HL-60 (cell line): ENCODE measurements around the gene SAP30.

Experiments used
- DNase-seq, 2 experiments: peaks; one replicate each; pipeline ENCODE4 v3.0.0-alpha.2; 2010 to 2020; ENCODE audit warnings: low read depth in 1 of 2, low spot score in 1 of 2
- H3K27ac ChIP-seq: fragments of 250-450 bp; sonication (Bioruptor Pico); replicated peaks from 2 replicates; pipeline ENCODE4 v1.5.1; 2020; ENCODE audit warnings: mild to moderate bottlenecking, moderate library complexity
- H3K27me3 ChIP-seq: fragments of 250-450 bp; sonication (Bioruptor Pico); 2 replicates; pipeline ENCODE4 v1.5.1; 2021; ENCODE audit warnings: mild to moderate bottlenecking, moderate library complexity; ENCODE audit not compliant: insufficient read depth, poor library complexity, severe bottlenecking
- H3K4me3 ChIP-seq: replicated peaks from 2 replicates; pipeline ENCODE4 v1.5.1; 2011; ENCODE audit warnings: mild to moderate bottlenecking, control low read depth, low read length; ENCODE audit not compliant: insufficient read depth
- CTCF ChIP-seq: IDR thresholded peaks from one replicate; pipeline ENCODE4 v1.5.1; 2011; ENCODE audit warnings: low read length, control low read depth, inconsistent platforms; ENCODE audit not compliant: insufficient read depth
- GABPA ChIP-seq: IDR thresholded peaks from 2 replicates; pipeline ENCODE4 v1.6.1; 2012; ENCODE audit warnings: low read depth
- POLR2AphosphoS5 ChIP-seq: IDR thresholded peaks from 2 replicates; pipeline ENCODE4 v1.6.1; 2012; ENCODE audit warnings: low read depth
- SPI1 ChIP-seq: IDR thresholded peaks from 2 replicates; pipeline ENCODE4 v1.6.1; 2012; ENCODE audit warnings: low read depth, mild to moderate bottlenecking, borderline replicate concordance
- TF ChIP-seq, protein P1 (sequence below): IDR thresholded peaks from 2 replicates; pipeline ENCODE4 v1.6.1; 2012; ENCODE audit warnings: low read depth; ENCODE audit not compliant: insufficient replicate concordance

SAP30 gene

DNA sequence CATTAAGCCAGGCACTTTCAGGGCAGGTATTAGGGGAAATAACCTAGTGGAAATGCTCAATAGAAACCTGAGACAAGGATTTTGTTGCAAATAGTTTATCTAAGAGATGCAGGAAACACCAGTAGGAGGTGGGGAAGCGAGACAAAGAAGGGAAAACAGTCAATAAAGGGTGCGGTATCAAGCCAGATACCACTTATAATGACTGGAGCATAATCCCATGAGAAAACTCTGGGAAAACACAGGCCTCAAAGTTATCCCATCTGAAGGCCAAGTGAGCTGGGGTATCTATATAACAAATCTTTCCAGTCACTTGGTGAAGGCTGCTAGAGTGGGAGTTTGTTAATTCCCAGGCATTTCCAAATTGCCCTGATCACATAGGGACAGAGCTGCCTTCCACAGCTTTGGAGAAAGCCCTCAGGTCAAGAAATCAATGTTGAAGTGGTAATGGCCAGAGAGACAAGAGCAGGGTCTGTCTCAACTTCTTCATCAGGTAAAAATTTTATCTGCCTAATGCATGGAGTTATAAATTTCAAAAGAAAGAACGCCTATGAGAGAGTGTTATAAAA is 26.8 kb upstream of the SAP30 start:
- no peak overlapping the region for H3K27ac ChIP-seq
- TF ChIP-seq, protein P1, sequence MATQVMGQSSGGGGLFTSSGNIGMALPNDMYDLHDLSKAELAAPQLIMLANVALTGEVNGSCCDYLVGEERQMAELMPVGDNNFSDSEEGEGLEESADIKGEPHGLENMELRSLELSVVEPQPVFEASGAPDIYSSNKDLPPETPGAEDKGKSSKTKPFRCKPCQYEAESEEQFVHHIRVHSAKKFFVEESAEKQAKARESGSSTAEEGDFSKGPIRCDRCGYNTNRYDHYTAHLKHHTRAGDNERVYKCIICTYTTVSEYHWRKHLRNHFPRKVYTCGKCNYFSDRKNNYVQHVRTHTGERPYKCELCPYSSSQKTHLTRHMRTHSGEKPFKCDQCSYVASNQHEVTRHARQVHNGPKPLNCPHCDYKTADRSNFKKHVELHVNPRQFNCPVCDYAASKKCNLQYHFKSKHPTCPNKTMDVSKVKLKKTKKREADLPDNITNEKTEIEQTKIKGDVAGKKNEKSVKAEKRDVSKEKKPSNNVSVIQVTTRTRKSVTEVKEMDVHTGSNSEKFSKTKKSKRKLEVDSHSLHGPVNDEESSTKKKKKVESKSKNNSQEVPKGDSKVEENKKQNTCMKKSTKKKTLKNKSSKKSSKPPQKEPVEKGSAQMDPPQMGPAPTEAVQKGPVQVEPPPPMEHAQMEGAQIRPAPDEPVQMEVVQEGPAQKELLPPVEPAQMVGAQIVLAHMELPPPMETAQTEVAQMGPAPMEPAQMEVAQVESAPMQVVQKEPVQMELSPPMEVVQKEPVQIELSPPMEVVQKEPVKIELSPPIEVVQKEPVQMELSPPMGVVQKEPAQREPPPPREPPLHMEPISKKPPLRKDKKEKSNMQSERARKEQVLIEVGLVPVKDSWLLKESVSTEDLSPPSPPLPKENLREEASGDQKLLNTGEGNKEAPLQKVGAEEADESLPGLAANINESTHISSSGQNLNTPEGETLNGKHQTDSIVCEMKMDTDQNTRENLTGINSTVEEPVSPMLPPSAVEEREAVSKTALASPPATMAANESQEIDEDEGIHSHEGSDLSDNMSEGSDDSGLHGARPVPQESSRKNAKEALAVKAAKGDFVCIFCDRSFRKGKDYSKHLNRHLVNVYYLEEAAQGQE, result no peak
- no peak for TF ChIP-seq SPI1
- no peak for TF ChIP-seq CTCF
- no peak for TF ChIP-seq GABPA
- no peak for TF ChIP-seq POLR2AphosphoS5
- H3K27me3 ChIP-seq, result no peaks in the 10 kb centered on the region
- no peak for DNase-seq
- H3K4me3 ChIP-seq, result no peak overlapping the region

GRCh38 chr4:173345648-173346047 is 25.1 kb upstream of the SAP30 start:
- no peak for DNase-seq
- Histone ChIP-seq H3K27me3 (no peaks in the 10 kb centered on the region), H3K4me3 (no peak overlapping the region), H3K27ac (no peak overlapping the region)
- no peak for TF ChIP-seq SPI1
- TF ChIP-seq, protein P1, result no peak
- TF ChIP-seq CTCF, result no peak
- TF ChIP-seq POLR2AphosphoS5, result no peak
- TF ChIP-seq GABPA, result no peak

- Histone ChIP-seq H3K4me3 (no peak overlapping the region), H3K27me3 (no peaks in the 10 kb centered on the region), H3K27ac (no peak overlapping the region)
- TF ChIP-seq SPI1, result no peak
- no peak for TF ChIP-seq POLR2AphosphoS5
- no peak for TF ChIP-seq CTCF
- no peak for TF ChIP-seq GABPA
- TF ChIP-seq, protein P1, result no peak
- DNase-seq, result no peak
Measured at GRCh38 chr4:173346074-173346473, 24.7 kb upstream of the SAP30 start.
